CD4-positive, alpha-beta T cell treated with Interleukin-17A for 1 hour (primary cell): ENCODE measurements around the gene USP22.
"Not testable (repeated sequence)": the region's sequence is repeated elsewhere in the genome, so short reads cannot be mapped to it uniquely, and the experiment has no call there.

ENCODE experiments used
- DNase-seq: peaks from one replicate; pipeline ENCODE4 v3.0.0-alpha.2; 2020

USP22 gene

GRCh38 chr17:21042458-21043295, at the start of gene USP22:
USP22 (minus strand) TSS chr17:21043011; CDS start chr17:21042835, 176 bp downstream.
- DNase-seq = no peak

- no peak for DNase-seq
These were observed 48.2 kb upstream of the USP22 start for GRCh38 chr17:21090902-21091618.

- DNase-seq = no peak
These were observed 47.4 kb upstream of the USP22 start for GRCh38 chr17:21089933-21090901.

GRCh38 chr17:21089145-21089544, 46.3 kb upstream of the USP22 start:
- no peak for DNase-seq

- no peak for DNase-seq
These were observed 42.9 kb upstream of the USP22 start for GRCh38 chr17:21085707-21086106.

GRCh38 chr17:21085280-21085679, 42.5 kb upstream of the USP22 start:
- DNase-seq = not testable (repeated sequence)

- DNase-seq = no peak
These were observed 39.2 kb upstream of the USP22 start for GRCh38 chr17:21082001-21082436.

GRCh38 chr17:21079196-21079595, 36.4 kb upstream of the USP22 start:
- DNase-seq = no peak

GRCh38 chr17:21078016-21078780, 35.4 kb upstream of the USP22 start:
- no peak for DNase-seq

GRCh38 chr17:21077281-21077680, 34.5 kb upstream of the USP22 start:
- DNase-seq = no peak

GRCh38 chr17:21076242-21076641, 33.4 kb upstream of the USP22 start:
- DNase-seq = no peak

GRCh38 chr17:21075739-21076085, 32.9 kb upstream of the USP22 start:
- DNase-seq = no peak

GRCh38 chr17:21072745-21073197, 30.0 kb upstream of the USP22 start:
- DNase-seq = no peak

- no peak for DNase-seq
These were observed 23.6 kb upstream of the USP22 start for GRCh38 chr17:21066394-21066793.

GRCh38 chr17:21061971-21062526, 19.2 kb upstream of the USP22 start:
- DNase-seq = no peak

GRCh38 chr17:21061158-21061835, 18.5 kb upstream of the USP22 start:
- DNase-seq = no peak

- DNase-seq = no peak
These were observed 16.9 kb upstream of the USP22 start for GRCh38 chr17:21059761-21060160.

GRCh38 chr17:21058098-21058893, 15.5 kb upstream of the USP22 start:
- DNase-seq = no peak

GRCh38 chr17:21053056-21053455, 10.2 kb upstream of the USP22 start:
- not testable (repeated sequence) for DNase-seq

- DNase-seq = no peak
These were observed 6.6 kb upstream of the USP22 start for GRCh38 chr17:21049457-21049856.
